Colonic mucosa (tissue), 4 donors: ENCODE results near the gene MYO7A. TPM values are rescaled to one million over a fixed set of nuclear protein-coding genes. Genes with fewer than 3 reads are reported as not detected.
"Not testable (repeated sequence)": the region's sequence is repeated elsewhere in the genome, so short reads cannot be mapped to it uniquely, and the experiment has no call there.

ENCODE experiments used
- DNase-seq: peaks from one replicate; pipeline ENCODE4 v3.0.0-alpha.2; 2020
- H3K27ac ChIP-seq: fragments of 200-600 bp; one replicate; pipeline ENCODE4 v1.8.0; 2021
- H3K27me3 ChIP-seq: fragments of 200-600 bp; one replicate; pipeline ENCODE4 v1.8.0; 2021
- H3K36me3 ChIP-seq: fragments of 200-600 bp; one replicate; pipeline ENCODE4 v1.8.0; 2021
- H3K4me1 ChIP-seq: fragments of 200-600 bp; one replicate; pipeline ENCODE4 v1.8.0; 2021; ENCODE audit warnings: mild to moderate bottlenecking
- H3K4me3 ChIP-seq: fragments of 200-600 bp; one replicate; pipeline ENCODE4 v1.8.0; 2021
- H3K9ac ChIP-seq, 2 donors: one replicate each; pipeline ENCODE4 v1.7.0; 2013; ENCODE audit warnings: control low read depth in 2 of 2, low read depth in 2 of 2, low read length in 2 of 2
- H3K9me3 ChIP-seq: fragments of 200-600 bp; one replicate; pipeline ENCODE4 v1.8.0; 2021
- CTCF ChIP-seq: fragments of 200-600 bp; IDR thresholded peaks from one replicate; pipeline ENCODE4 v1.8.0; 2022; ENCODE audit warnings: antibody characterized with exemption, mild to moderate bottlenecking
- intact Hi-C: fragments of 100-400 bp; cut with DNase I; formaldehyde crosslinking; loops from one replicate; pipeline ENCODE4 v1.14.1; 2022
- total RNA-seq, 2 donors: library from RNA; stranded (reverse); fragmentation: NEBNext Ultra II Directional in 1 of 2; extraction: Animal tissue kit (Norgen Biotek cat#: 25700) in 1 of 2; gene quantifications; one replicate each; pipeline ENCODE4 v1.2.1, GENCODE V29; 2021
- donor health status: healthy.
- donor health status: DM: no; HTN: no; CAD: no.
- donor health status: DM: no; HTN: no; CAD: no.

The MYO7A gene
- total RNA-seq, 2 donors from 2014 or later = 3.8 to 4.1 TPM

GRCh38 chr11:77095551-77096490, 32.2 kb upstream of the MYO7A start:
- H3K27ac ChIP-seq = peak overlapping the region; percentile 75
- H3K27me3 ChIP-seq = no peaks in the 10 kb centered on the region
- H3K4me3 ChIP-seq = no peak overlapping the region
- no peaks in the 10 kb centered on the region for H3K9me3 ChIP-seq
- H3K36me3 ChIP-seq = no peaks in the 10 kb centered on the region
- peak; percentile 91 for DNase-seq
- peak overlapping the region; percentile 60 to 77 for H3K9ac ChIP-seq
- peaks cover 11% of the 10 kb centered on the region for H3K4me1 ChIP-seq
- no peak for TF ChIP-seq CTCF
- intact Hi-C loops = no loop called here

- H3K36me3 ChIP-seq = no peaks in the 10 kb centered on the region
- TF ChIP-seq CTCF = no peak
- H3K4me3 ChIP-seq = no peak overlapping the region
- peak overlapping the region; percentile 75 for H3K27ac ChIP-seq
- peaks cover 10% of the 10 kb centered on the region for H3K4me1 ChIP-seq
- H3K9ac ChIP-seq = peak overlapping the region; percentile 56 to 77
- intact Hi-C loops = no loop called here
- no peak for DNase-seq
- H3K27me3 ChIP-seq = no peaks in the 10 kb centered on the region
- H3K9me3 ChIP-seq = no peaks in the 10 kb centered on the region
Observed at GRCh38 chr11:77096591-77097019, 31.4 kb upstream of the MYO7A start.

DNA sequence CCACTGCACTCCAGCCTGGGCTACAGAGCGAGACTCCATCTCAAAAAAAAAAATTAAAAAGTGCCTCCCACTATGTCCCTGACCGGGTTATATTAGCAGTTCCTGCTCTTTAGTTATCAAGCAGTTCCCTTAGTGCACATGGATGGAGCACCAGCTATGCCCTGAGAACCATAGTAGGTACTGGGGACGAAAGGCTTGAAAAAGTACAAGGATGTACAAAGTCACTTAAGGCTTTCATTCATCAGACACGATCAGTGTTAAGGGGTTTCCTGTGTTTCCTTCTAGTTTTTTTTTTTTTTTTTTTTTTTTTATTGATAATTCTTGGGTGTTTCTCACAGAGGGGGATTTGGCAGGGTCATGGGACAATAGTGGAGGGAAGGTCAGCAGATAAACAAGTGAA, 30.9 kb upstream of the MYO7A start:
- H3K9ac ChIP-seq, H3K27ac ChIP-seq, H3K36me3 ChIP-seq, H3K27me3 ChIP-seq, H3K9me3 ChIP-seq, DNase-seq, intact Hi-C loops, H3K4me3 ChIP-seq: not testable (repeated sequence)
- H3K4me1 ChIP-seq = peaks cover 10% of the 10 kb centered on the region

- intact Hi-C loops = no loop called here
- peaks cover 8% of the 10 kb centered on the region for H3K4me1 ChIP-seq
- H3K9me3 ChIP-seq = no peaks in the 10 kb centered on the region
- H3K27me3 ChIP-seq = no peaks in the 10 kb centered on the region
- no peak for TF ChIP-seq CTCF
- no peak overlapping the region for H3K9ac ChIP-seq
- H3K27ac ChIP-seq = no peak overlapping the region
- no peak overlapping the region for H3K4me3 ChIP-seq
- no peak for DNase-seq
- H3K36me3 ChIP-seq = no peaks in the 10 kb centered on the region
Observed at GRCh38 chr11:77100166-77101042, 27.6 kb upstream of the MYO7A start.

DNA sequence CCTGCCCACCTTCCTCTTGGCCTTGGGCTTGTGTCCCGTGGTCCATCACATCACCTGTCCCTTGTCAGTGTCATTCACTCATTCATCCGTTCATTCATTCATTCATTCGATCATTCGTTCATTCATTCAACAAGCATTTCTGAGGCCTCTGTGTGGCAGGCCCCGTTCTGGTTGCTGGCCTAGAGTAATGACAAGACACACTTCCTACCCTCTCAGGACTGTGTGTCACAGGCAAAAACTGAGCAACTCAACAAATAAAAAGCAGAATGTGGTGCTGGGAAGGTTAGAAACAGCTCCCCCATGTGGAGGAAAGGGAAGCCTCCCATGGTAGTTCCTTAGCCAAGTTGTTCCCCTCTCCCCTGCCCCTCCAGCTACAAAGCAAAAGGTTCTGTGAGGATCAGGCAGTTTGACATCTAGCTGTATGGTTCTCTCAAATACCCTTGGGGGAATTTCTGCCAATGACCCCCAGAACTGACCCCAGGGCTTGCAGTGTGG, 27.0 kb upstream of the MYO7A start:
- Histone ChIP-seq H3K27me3 (no peaks in the 10 kb centered on the region), H3K9me3 (no peaks in the 10 kb centered on the region), H3K4me1 (peaks cover 12% of the 10 kb centered on the region), H3K9ac (no peak overlapping the region), H3K27ac (no peak overlapping the region), H3K36me3 (no peaks in the 10 kb centered on the region), H3K4me3 (no peak overlapping the region)
- TF ChIP-seq CTCF = peak; percentile 24
- intact Hi-C loops = no loop called here
- no peak for DNase-seq
